Hypothalamus (tissue), 51 donors: ENCODE results near the gene KLHL17.
"Not testable (repeated sequence)": the region's sequence is repeated elsewhere in the genome, so short reads cannot be mapped to it uniquely, and the experiment has no call there.

ENCODE experiments used
- DNase-seq, 51 donors: peaks; one replicate each; lab custom pipeline; 2025; lab: John Stamatoyannopoulos, UW

The KLHL17 gene

DNA sequence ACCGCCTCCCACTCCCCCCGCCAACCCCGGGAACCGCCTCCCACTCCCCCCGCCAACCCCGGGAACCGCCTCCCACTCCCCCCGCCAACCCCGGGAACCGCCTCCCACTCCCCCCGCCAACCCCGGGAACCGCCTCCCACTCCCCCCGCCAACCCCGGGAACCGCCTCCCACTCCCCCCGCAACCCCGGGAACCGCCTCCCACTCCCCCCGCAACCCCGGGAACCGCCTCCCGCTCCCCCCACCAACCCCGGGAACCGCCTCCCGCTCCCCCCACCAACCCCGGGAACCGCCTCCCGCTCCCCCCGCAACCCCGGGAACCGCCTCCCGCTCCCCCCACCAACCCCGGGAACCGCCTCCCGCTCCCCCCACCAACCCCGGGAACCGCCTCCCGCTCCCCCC is 16.4 kb downstream of the KLHL17 start:
- DNase-seq, result not testable (repeated sequence)

DNA sequence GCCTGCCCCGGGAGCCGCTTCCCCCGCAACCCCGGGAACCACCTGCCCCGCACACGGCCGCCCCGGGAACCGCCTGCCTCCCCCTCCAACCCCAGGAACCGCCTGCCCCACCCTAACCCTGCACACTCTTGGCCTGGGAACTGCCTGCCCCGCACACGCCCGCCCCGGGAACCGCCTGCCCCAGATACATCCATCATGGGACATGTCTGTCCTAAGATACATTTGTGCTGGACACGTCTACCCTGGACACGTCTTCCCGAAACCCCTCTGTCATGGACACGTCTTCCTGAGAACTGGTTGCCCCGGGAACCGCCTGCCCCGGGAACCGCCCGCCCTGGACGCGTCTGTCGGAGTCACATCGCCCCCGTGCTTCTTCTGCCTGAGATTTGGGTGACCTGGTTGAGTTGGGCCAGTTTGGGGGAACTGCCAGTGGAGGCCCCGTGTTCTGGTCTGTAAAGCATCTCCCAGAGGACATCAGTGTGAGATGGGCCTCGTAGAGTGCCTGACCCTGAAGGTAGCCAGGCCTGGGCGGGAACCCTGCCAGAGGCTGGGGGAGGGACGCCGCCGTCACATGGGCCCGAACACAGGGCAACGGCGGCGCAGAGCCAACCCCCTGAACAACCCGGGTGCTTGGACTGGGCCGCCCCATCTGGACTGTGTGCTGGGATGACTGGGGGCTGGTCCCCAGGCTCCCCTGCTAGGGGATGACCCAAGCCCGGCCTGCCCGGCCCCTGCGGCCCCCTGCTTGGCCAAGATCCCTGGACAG is 17.9 kb downstream of the KLHL17 start:
- no peak for DNase-seq

DNA sequence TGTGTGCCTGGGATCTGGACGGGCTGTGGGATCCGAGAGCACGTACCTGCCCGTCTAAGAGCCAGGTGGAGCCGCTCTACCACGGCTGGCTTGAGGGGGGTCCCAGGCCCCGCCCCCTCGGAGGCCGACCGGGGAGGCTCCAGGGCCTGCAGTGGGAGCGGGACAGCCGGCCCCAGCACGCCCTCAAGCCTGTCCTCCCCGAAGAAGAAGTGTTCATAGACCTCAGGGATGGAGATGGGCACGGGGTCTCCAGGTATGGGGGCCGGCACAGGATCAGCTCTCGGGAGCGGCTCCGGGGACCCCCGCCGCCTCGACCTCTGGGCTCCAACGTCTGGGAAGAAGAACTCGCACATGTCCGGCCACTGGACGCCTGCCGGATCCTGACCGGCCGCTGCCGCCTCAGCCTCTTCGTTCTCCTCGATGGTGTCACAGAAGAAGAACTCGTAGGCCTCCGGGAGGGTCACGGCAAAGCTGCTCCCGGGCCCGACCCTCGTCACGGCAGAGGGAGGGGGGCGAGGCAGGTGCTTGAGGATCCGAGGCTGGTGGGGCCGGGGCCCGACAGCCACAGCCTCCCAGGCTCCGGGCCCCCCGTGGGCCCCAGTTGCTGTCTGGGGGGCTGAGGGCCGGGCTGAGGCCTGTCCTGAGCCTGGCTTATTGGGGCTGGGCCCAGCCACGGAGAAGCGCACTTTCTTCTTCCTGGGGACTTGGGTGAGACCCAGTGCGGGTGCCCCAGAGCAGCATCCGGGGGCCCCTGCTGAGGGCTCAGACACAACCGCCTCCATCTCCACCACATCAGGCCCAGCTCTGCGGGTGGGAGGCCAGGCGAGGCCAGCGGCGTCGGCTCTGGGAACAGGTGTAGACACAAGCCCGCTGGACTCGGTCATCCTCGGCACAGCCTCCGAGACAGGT is 18.7 kb downstream of the KLHL17 start:
- no peak for DNase-seq

DNA sequence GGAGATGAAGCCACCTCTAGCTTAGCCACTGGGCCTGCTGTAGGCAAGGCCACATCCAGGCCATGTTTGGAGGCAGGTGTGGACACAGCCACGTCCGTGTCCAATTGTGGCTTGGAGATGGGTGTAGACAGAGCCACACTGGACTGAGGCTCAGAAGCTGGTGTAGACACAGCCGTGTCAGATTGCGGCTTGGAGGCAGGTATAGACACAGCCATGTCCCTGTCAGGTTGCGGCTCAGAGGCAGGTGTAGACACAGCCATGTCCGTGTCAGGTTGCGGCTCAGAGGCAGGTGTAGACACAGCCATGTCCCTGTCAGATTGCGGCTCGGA is 19.3 kb downstream of the KLHL17 start:
- DNase-seq, result no peak

DNA sequence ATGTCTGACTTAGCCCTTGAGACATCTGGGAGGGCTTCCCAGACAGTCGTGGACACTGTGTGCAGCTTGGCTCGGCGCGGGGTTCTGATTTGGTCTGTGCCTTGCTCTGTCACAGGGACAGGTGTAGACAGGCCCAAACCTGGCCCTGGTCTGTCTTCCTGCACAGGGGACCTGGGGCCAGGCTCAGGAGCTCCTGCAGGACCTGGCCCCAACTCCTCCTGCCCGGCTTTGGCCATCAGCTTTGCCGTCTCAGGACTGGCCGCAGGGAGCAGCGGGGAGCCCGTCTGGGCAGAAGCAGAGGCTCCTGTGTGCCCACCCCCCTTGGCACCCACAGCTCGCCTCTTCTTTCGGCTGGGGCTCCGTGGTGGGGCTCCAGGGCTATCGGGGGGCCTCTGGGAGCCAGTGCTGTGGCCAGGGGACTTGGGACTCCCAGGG is 19.8 kb downstream of the KLHL17 start:
- DNase-seq, result no peak

DNA sequence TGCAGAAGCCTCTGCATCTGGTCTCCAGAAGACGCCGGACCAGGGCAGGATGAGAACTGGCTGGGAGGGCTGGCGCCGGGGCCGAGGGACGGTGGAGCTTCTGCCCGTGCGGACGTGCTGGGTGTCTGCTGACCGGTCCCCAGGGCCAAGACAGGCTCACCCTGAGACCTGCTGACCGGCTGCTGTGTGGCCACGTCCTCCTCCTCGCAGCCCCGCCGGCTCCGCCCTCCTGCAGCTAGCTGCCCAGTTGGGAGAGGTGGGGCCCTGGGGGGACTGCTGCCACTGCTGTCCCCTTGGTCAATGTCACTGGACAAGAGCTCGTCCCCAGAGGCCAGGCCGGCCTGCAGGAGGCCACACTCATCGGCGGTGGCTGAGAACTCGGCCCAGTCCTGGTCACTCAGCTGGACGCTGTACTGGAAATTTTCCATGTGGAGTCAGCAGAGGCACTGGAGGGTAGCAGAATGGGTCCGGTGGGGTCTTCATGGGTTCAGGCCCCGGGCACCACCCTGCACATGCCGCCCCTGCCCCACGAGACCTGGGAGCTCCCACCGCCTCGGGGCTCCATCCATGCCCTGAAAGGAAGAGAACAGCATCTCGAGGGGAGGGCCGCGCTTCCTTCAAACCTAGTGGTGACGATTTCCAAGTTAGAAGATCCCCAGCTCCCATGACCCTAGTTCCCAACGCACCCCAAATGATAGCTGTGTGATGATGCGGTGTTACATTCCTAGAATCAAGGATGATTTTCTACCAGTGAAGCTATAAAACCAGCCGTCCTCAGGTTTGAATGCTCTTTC is 20.4 kb downstream of the KLHL17 start:
- no peak for DNase-seq

DNA sequence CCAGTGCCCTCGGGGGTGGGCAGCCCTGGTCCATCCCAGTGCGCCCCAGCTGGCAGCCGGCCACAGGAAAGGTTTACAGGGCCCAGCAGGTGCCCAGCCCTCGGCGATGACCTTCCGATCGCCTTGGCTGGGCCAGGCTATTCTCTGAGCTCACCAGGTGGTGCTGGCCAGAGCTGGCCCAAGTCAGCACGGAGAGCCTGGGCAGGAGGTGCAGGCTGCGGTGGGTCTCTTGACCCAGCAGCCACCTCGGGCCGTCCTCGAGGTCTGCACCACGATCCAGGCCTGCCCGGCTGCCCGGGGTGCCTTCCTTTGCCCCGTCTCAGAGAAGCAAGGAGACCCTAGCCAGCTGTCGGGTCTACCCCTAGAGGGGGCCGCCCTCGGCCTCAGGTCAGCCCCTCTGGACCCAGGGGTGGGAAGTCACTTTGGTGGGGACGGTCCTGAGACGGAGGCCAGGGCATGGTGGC is 21.1 kb downstream of the KLHL17 start:
- no peak for DNase-seq

DNA sequence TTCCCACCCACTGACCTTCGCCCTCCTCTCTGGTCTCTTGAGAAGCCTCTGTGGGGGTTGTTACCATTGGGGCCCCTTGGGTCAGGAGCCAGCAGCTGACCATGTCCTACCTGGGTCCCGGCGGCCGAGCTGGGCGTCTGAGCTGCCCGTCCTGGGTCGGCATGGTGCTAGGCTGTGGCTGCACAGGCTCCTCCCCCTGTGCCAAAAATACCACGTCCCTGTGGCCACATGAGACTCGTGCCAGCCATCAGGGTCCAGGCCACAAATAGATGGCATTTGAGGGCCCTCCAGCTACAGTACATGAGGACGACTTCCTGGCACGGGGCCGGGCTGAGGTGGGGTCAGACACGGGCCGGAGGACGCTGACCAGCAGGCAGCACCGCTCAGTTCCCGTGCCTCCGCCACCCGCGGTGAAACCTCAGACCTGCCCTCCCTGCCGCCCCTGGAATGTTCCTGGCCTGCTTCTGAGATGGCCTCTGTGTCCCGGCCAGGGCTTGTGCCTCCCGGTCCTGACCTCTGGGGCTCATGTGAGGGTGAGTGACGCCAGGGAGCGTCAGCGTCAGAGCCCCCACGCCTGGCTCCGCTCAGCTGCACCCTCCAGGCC is 21.7 kb downstream of the KLHL17 start, which contains the start of gene PERM1:
Gene PERM1, minus strand, starts transcription at position 139 of the 604 bp plus-strand sequence. CDS start 1,064 bp downstream, outside the sequence.
- no peak for DNase-seq

DNA sequence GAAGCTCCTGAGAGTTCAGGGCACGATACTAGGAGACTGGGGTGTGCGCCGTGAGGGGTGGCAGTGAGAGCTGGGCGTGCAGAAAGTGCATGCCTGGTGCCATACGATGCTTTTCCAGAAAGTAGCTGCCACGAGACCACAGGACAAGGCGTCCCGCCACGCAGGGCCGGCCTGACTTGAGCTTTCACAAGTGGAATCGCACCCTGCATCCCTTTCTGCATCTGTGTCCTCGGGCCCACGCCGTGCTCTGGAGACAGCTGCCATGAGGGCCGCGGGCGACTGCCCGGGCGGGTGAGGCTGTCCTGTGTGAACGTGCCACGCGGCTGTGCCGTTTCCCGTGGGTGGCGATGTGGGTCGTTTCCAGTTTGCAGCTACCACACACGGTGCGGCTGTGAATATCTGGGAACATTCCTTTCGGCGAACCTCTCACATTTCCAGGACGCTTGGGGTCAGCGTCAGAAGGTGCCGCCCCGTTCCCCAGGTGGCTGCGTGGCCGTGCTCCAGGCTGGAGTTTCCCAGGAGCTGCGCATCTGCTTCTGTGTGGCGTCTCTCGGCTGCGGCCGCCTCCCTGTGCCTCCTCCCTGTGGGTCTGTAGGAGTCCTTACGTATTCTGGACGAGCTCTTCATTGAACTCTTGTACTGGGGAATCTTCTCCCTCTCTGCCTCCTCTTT is 22.5 kb downstream of the KLHL17 start:
- no peak for DNase-seq

DNA sequence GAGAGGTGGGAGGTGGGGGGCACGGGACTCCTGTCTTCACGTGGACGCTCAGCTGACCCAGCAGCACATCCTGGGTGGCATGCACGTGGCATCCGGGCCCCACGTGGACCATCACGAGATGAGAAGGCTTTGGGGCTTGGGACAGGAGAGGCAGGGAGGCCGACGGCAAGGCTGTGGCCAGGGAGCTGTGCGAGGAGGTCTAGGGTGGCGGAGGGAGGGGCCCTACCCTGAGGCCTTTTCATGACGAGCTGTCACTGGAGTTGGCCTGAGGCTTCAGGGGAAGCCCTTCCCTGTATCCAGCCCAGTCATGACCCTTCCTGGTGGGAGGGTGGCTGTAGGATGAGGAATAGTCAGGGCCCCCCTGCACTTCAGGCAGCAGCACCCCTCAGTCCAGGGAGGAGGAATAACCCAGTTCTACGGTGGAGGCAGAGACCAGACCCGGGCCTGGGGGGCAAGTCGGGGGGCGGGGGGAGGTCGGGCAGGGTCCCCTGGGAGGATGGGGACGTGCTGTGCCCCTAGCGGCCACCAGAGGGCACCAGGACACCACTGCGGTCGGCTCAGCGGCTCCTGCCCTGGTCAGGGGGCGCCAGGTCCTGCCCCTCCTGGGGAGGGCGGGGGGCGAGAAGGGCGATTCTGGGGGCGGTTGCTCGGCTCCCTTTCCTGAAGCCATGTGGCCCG is 23.6 kb downstream of the KLHL17 start:
- DNase-seq, result peak in 25 of 51 donors; percentile 6 to 66 (median 25)

DNA sequence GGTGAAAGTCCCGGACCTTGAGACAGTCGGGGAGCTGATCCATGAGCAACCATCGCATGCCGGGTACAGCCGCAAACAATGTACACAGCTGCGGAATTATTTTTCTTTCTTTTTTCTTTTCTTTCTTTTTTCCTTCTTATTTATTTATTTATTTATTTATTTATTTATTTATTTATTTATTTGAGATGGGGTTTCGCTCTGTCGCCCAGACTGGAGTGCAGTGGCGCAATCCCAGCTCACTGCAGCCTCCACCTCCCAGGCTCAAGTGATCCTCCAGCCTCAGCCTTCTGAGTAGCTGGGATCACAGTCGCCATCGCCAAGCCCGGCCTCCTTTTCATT is 24.1 kb downstream of the KLHL17 start:
- DNase-seq, result no peak

DNA sequence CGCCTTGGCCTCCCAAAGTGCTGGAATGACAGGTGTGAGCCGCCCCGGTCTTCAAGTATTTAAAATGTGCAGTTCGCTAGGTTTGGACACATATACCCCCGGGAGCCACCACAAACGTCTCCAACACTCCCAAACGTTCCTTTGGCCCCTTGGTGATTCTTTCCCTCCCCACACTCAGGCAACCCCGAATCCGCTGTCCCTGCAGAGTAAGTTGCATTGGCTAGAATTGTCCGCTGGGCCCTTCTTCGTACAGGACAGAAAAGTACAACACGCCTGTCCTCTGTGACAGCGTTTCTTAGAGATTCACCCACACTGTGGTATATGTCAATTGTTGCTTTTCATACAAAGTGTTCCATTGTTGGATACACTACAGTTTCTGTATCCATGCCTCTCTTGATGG is 24.7 kb downstream of the KLHL17 start:
- no peak for DNase-seq

DNA sequence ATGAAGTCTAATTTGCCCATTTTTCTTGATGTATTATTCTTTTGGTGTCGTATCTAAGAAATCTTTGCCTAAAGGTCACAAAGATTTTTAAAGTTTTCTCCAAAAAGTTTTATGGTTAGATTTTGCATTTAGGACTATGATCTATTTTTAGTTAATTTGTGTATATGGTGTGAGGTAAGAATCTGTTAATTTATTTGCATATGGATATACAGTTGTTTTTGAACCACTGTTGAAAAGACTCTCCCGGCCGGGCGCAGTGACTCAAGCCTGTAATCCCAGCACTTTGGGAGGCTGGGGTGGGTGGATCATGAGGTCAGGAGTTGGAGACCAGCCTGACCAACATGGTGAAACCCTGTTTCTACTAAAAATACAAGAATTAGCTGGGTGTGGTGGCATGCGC is 27.7 kb downstream of the KLHL17 start:
- not testable (repeated sequence) for DNase-seq

DNA sequence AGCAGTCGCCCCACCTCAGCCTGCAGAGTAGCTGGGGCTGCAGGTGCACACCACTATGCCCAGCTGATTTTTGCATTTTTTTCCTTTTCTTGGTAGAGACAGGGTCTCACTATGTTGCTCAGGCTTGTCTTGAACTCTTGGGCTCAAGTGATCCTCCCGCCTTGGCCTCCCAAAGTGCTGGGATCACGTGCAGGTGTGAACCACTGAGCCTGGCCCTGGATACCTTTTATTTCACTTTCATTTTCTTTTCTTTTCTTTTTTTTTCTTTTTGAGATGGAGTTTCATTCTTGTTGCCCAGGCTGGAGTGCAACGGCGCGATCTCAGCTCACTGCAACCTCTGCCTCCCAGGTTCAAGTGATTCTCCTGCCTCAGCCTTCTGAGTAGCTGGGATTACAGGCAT is 30.9 kb downstream of the KLHL17 start:
- DNase-seq, result not testable (repeated sequence)

DNA sequence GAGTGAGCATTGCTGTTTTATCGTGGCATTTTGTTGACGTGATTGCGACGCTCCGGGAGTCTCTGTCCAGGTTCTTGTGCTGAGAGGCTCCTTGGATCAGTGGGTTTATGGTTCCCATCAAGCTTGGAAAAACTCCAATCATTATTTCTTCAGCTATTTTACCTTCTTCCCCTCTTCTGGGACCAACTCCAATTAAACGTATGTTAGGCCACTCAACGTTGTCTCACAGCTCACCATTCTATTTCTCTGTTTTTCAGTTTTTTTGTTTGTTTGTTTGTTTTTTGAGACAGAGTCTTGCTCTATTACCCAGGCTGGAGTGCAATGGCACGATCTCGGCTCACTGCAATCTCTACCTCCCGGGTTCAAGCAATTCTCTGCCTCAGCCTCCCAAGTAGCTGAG is 31.5 kb downstream of the KLHL17 start:
- DNase-seq, result no peak

DNA sequence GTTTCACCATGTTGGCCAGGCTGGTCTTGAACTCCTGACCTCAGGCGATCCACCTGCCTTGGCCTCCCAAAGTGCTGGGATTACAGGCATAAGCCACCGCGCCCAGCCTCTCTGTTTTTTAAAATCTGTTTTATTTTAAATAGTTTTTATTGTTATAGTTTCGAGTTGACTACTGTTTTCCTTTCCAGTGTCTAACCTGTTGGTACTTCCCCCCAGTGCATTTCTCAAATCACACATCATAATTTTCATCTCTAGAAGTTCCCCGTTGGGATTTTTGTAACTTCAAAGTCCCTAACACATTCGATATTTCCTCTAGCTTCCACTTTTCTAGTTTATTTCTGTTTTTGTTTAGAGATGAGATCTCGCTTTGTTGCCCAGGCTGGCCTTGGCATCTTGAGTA is 32.0 kb downstream of the KLHL17 start:
- DNase-seq, result no peak

DNA sequence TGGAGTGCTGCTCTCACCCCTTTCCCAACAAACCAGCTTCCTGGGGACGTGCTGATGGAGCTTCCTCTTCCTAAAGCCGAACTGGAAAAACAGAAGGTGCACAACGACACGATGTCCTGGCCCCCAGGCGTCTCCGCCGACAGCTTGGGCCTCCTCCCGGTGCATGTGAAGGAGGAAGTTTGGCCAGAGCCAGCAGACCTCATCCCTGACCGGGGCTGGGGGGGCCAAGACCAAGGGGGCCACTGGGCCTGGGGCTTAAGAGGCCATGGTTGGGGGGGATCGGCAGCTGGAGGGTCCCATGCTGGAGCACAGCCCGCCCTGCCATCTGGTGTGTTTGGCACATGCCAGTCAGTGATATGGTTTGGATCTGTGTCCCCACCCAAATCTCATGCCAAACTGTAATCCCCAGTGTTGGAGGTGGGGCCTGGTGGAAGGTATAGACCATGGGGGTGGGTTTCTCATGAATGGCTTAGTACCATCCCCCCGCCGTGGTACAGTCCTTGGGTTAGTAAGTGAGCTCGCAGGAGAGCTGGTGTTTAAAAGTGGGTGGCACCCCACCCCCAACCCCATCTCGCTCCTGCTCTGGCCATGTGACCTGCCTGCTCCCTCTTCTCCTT is 33.1 kb downstream of the KLHL17 start:
- DNase-seq, result no peak

DNA sequence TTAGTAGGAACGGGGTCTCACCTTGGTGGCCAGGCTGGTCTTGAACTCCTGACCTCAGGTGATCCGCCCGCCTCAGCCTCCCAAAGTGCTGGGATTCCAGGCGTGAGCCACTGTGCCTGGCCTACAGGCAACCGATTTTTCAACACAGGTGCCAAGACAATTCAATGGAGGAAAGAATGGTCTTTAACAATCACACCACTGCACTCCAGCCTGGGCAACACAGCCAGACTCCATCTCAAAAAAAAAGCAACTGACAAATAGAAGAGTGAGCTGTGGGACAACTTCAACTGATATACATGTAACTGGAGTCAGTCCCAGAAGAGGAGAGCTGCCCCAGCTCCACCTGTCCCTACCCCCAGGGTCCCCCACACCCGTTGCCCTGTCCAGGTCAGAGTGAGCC is 34.2 kb downstream of the KLHL17 start:
- DNase-seq, result not testable (repeated sequence)
